Heart left ventricle (tissue), 16 donors: ENCODE results near the gene UBQLN3. TPM values are rescaled to one million over a fixed set of nuclear protein-coding genes. Genes with fewer than 3 reads are reported as not detected.

Source experiments
- ATAC-seq, 4 donors: fragments of 200-7000 bp; cut with Tn5 transposase; one replicate each; pipeline ENCODE4 v1.9.1; 2020 to 2022; ENCODE audit warnings: moderate library complexity in 4 of 4, mild to moderate bottlenecking in 3 of 4, moderate number of reproducible peaks in 1 of 4
- DNase-seq, 5 donors: peaks; one replicate each; pipeline ENCODE4 v3.0.0-alpha.2; 2020
- H3K27ac ChIP-seq, 12 donors: fragments of 200-600 bp; sonication (generic) in 4 of 12; one replicate each; pipeline versions ENCODE4 v1.5.0 to v1.8.0; 2016 to 2022; ENCODE audit warnings: mild to moderate bottlenecking in 2 of 12
- H3K27me3 ChIP-seq, 9 donors: fragments of 200-600 bp; sonication (generic) in 2 of 9; one replicate each; pipeline versions ENCODE4 v1.5.1 to v1.8.0; 2016 to 2022; ENCODE audit warnings: mild to moderate bottlenecking in 3 of 9
- H3K36me3 ChIP-seq, 9 donors: fragments of 200-600 bp; sonication (generic) in 2 of 9; one replicate each; pipeline versions ENCODE4 v1.5.0 to v1.8.0; 2018 to 2022; ENCODE audit warnings: mild to moderate bottlenecking in 2 of 9
- H3K4me1 ChIP-seq, 12 donors: fragments of 200-600 bp; sonication (generic) in 4 of 12; one replicate each; pipeline versions ENCODE4 v1.5.0 to v1.8.0; 2016 to 2022; ENCODE audit warnings: mild to moderate bottlenecking in 3 of 12
- H3K4me3 ChIP-seq, 12 donors: fragments of 200-600 bp; sonication (generic) in 4 of 12; one replicate each; pipeline versions ENCODE4 v1.5.0 to v1.8.0; 2017 to 2022; ENCODE audit warnings: mild to moderate bottlenecking in 9 of 12, moderate library complexity in 4 of 12
- H3K9me3 ChIP-seq, 12 donors: fragments of 200-600 bp; sonication (generic) in 4 of 12; one replicate each; pipeline versions ENCODE4 v1.5.0 to v1.8.0; 2016 to 2022; ENCODE audit warnings: mild to moderate bottlenecking in 1 of 12
- CTCF ChIP-seq, 12 donors: fragments of 200-600 bp; sonication (generic) in 4 of 12; IDR thresholded peaks; one replicate each; pipeline versions ENCODE4 v1.5.0 to v1.8.0; 2018 to 2022; ENCODE audit warnings: antibody characterized with exemption in 12 of 12, mild to moderate bottlenecking in 5 of 12
- POLR2A ChIP-seq, 2 donors: fragments of 450-650 bp; IDR thresholded peaks; one replicate each; pipeline ENCODE4 v1.6.1; 2017; ENCODE audit warnings: antibody characterized with exemption in 2 of 2, mild to moderate bottlenecking in 2 of 2, moderate library complexity in 2 of 2
- WGBS, 4 donors: extraction: QIAGEN DNeasy Blood & Tissue Kit in 2 of 4; methylation state at CpG; one replicate each; pipeline versions ENCODE4 v1.1.5 to v1.1.7; 2013 to 2018; 5-methylcytosine and 5-hydroxymethylcytosine counted together
- intact Hi-C, 10 donors: fragments of 100-400 bp; cut with DNase I; formaldehyde crosslinking; loops; one replicate each; pipeline versions ENCODE4 v1.11.1 to v1.14.2; 2022
- polyA plus RNA-seq, 2 donors: library from polyadenylated mRNA; stranded (reverse); fragments of 200-250 nt; gene quantifications; one replicate each; pipeline ENCODE4 v1.2.3, GENCODE V29; 2013
- total RNA-seq, 9 donors: library from RNA; depleted of rRNA in 2 of 9; stranded (reverse); fragments of >200 nt in 2 of 9; fragmentation: NEBNext Ultra II Directional in 3 of 9; extraction: Animal tissue kit (Norgen Biotek cat#: 25700) in 3 of 9; gene quantifications; one replicate each; pipeline versions ENCODE4 v1.1.0 to v1.2.4, GENCODE V29; 2016 to 2023
- donor health status: ischemic (EF 13 %, LVEDD 7.1; RV severe dilation, severe dysfunction).
- donor health status: healthy with polysubstance abuse.
- donor health status: DM: no; HTN: yes; CAD: no.
- donor health status: DM: no; HTN: no; CAD: no.
- donor health status: ischemic (EF 25% LVEDD 6.9; RV normal size, moderate dysfunction).
- donor health status: ischemic (EF 25% LVEDD 5.7; RV mildly dilated, moderate dysfunction).
- donor health status: healthy.
- donor health status: DM: yes; HTN: yes; CAD: no.
- donor health status: ischemic (EF 35%, LVEDD 5.7; RV mildly dilated, moderate dysfunction).
- donor health status: nonischemic (EF 11% LVEDD 7.7; RV severe dilation, severe dysfunction).
- donor health status: DM: yes; HTN: yes; CAD: no.
- donor health status: PGD.
- donor health status: ischemic (EF 29% LVEDD 5.4; RV normal size, mild dysfunction).
- donor health status: nonischemic (EF 23%, LVEDD 6.1; RV moderate dilation, normal function).

UBQLN3 gene
- total and polyA plus RNA-seq, 11 donors: 0.16 TPM; not detected in 10

GRCh38 chr11:5521540-5521939, 11.8 kb upstream of the UBQLN3 start:
- DNase-seq (no peak), ATAC-seq (no peak)
- Histone ChIP-seq H3K27ac (no peak overlapping the region), H3K4me1 (no peaks in the 10 kb centered on the region), H3K4me3 (no peak overlapping the region), H3K9me3 (no peaks in the 10 kb centered on the region), H3K36me3 (no peaks in the 10 kb centered on the region), H3K27me3 (no peaks in the 10 kb centered on the region)
- intact Hi-C loops: no loop called here
- WGBS, 4 donors: 97 to 99% (median 97%) methylated on average over 4 of the region's 4 CpGs
- no peak for TF ChIP-seq CTCF (IDR thresholded peaks at IDR 0.05)
- no peak for TF ChIP-seq POLR2A (IDR thresholded peaks at IDR 0.05)

- H3K36me3 ChIP-seq: no peaks in the 10 kb centered on the region
- H3K4me3 ChIP-seq: no peak within 1 kb of the TSS
- no peaks in the 10 kb centered on the region for H3K9me3 ChIP-seq
- no peaks in the 10 kb centered on the region for H3K4me1 ChIP-seq
- ATAC-seq (no peak), DNase-seq (no peak)
- H3K27ac ChIP-seq: no peak within 1 kb of the TSS
- intact Hi-C loops: no loop called here
- no peak for TF ChIP-seq POLR2A (IDR thresholded peaks at IDR 0.05)
- TF ChIP-seq CTCF (IDR thresholded peaks at IDR 0.05): no peak
- no peaks in the 10 kb centered on the region for H3K27me3 ChIP-seq
- 89 to 97% (median 90%) methylated on average over 2 of the region's 2 CpGs for WGBS, 4 donors
Measured at GRCh38 chr11:5516599-5516998, 6.8 kb upstream of the UBQLN3 start, which contains the start of gene UBQLNL. UBQLNL (minus strand) TSS chr11:5516699; CDS start chr11:5516441, 258 bp downstream.

- DNase-seq: no peak
- Histone ChIP-seq H3K27me3 (no peaks in the 10 kb centered on the region), H3K4me1 (no peaks in the 10 kb centered on the region), H3K4me3 (no peak overlapping the region), H3K36me3 (no peaks in the 10 kb centered on the region), H3K9me3 (no peaks in the 10 kb centered on the region), H3K27ac (no peak overlapping the region)
- TF ChIP-seq CTCF (IDR thresholded peaks at IDR 0.05) (no peak), POLR2A (IDR thresholded peaks at IDR 0.05) (no peak)
- intact Hi-C loops: no loop called here
- ATAC-seq: no peak
Measured at GRCh38 chr11:5514841-5515240, 5.1 kb upstream of the UBQLN3 start.

- DNase-seq (no peak), ATAC-seq (no peak)
- WGBS, 4 donors: 89 to 95% (median 94%) methylated on average over 5 to 8 of the region's 8 CpGs
- H3K9me3 ChIP-seq: no peaks in the 10 kb centered on the region
- no peak overlapping the region for H3K27ac ChIP-seq
- intact Hi-C loops: no loop called here
- H3K4me3 ChIP-seq: no peak overlapping the region
- TF ChIP-seq CTCF (IDR thresholded peaks at IDR 0.05) (no peak), POLR2A (IDR thresholded peaks at IDR 0.05) (no peak)
- no peaks in the 10 kb centered on the region for H3K4me1 ChIP-seq
- no peaks in the 10 kb centered on the region for H3K36me3 ChIP-seq
- no peaks in the 10 kb centered on the region for H3K27me3 ChIP-seq
Measured at GRCh38 chr11:5508605-5509004, 1.2 kb downstream of the UBQLN3 start.
